Right cardiac atrium (tissue), 5 donors: ENCODE results near the gene DNAI2. TPM values are rescaled to one million over a fixed set of nuclear protein-coding genes. Genes with fewer than 3 reads are reported as not detected.

Experiments
- ATAC-seq, 2 donors: fragments of 200-7000 bp; cut with Tn5 transposase; one replicate each; pipeline versions ENCODE4 v1.8.0 to v1.9.1; 2020; ENCODE audit warnings: moderate library complexity in 2 of 2, mild to moderate bottlenecking in 1 of 2
- DNase-seq, 3 donors: peaks; one replicate each; pipeline ENCODE4 v3.0.0-alpha.2; 2020
- H3K27ac ChIP-seq: one replicate; pipeline ENCODE4 v1.5.1; 2013; ENCODE audit warnings: mild to moderate bottlenecking, low read length, control low read depth, moderate library complexity
- H3K27me3 ChIP-seq: one replicate; pipeline ENCODE4 v1.6.1; 2013; ENCODE audit not compliant: control insufficient read depth, insufficient read depth
- H3K4me1 ChIP-seq: one replicate; pipeline ENCODE4 v1.6.1; 2013; ENCODE audit warnings: low read length; ENCODE audit not compliant: control insufficient read depth, insufficient read depth
- H3K4me3 ChIP-seq: one replicate; pipeline ENCODE4 v1.5.1; 2013; ENCODE audit warnings: low read length, control low read depth
- H3K9me3 ChIP-seq: one replicate; pipeline ENCODE4 v1.6.1; 2013; ENCODE audit warnings: low read length; ENCODE audit not compliant: control insufficient read depth
- WGBS: extraction: QIAGEN DNeasy Blood & Tissue Kit; methylation state at CpG from one replicate; pipeline ENCODE4 v1.1.7; 2013; 5-methylcytosine and 5-hydroxymethylcytosine counted together
- intact Hi-C, 4 donors: fragments of 100-400 bp; cut with DNase I; formaldehyde crosslinking; loops; one replicate each; pipeline versions ENCODE4 v1.11.0 to v1.14.0; 2022 to 2023
- polyA plus RNA-seq: library from polyadenylated mRNA; stranded (reverse); fragments of 200-250 nt; gene quantifications from one replicate; pipeline ENCODE4 v1.2.3, GENCODE V29; 2013
- total RNA-seq, 4 donors: library from RNA; stranded (reverse); fragmentation: NEBNext Ultra II Directional; extraction: Animal tissue kit (Norgen Biotek cat#: 25700); gene quantifications; one replicate each; pipeline ENCODE4 v1.2.1, GENCODE V29; 2021
- donor health status: healthy with polysubstance abuse.
- donor health status: DM: no; HTN: yes; CAD: no.
- donor health status: DM: no; HTN: no; CAD: no.
- donor health status: DM: no; HTN: yes; CAD: no; lungs with severe emphysema.
- donor health status: DM: yes; HTN: yes; CAD: no.

DNAI2 gene
- total and polyA plus RNA-seq, 5 donors: 0.33 TPM; not detected in 4

- intact Hi-C loops: no loop called here
- WGBS: 83% methylated on average over 10 of the region's 10 CpGs
- no peak for DNase-seq
- Histone ChIP-seq H3K27me3 (no peaks in the 10 kb centered on the region), H3K4me3 (no peak overlapping the region), H3K4me1 (no peaks in the 10 kb centered on the region), H3K27ac (no peak overlapping the region), H3K9me3 (no peaks in the 10 kb centered on the region)
- no peak for ATAC-seq
Measured at GRCh38 chr17:74342224-74342623, 68.2 kb downstream of the DNAI2 start.

GRCh38 chr17:74343121-74343520 lies 69.1 kb downstream of the DNAI2 start:
- WGBS: 84% methylated on average over 8 of the region's 8 CpGs

GRCh38 chr17:74343526-74344284 lies 69.7 kb downstream of the DNAI2 start:
- no peak for ATAC-seq
- H3K4me3 ChIP-seq: no peak overlapping the region
- no peak overlapping the region for H3K27ac ChIP-seq
- H3K27me3 ChIP-seq: no peaks in the 10 kb centered on the region
- intact Hi-C loops: no loop called here
- no peaks in the 10 kb centered on the region for H3K9me3 ChIP-seq
- peak in 1 of 3 donors; percentile 21 for DNase-seq
- H3K4me1 ChIP-seq: no peaks in the 10 kb centered on the region
- 69% methylated on average over 9 of the region's 9 CpGs for WGBS

More at GRCh38 chr17:74343121-74343520, 69.1 kb downstream of the DNAI2 start:
- intact Hi-C loops: no loop called here
- Histone ChIP-seq H3K9me3 (no peaks in the 10 kb centered on the region), H3K4me3 (no peak overlapping the region), H3K27ac (no peak overlapping the region), H3K4me1 (no peaks in the 10 kb centered on the region), H3K27me3 (no peaks in the 10 kb centered on the region)
- ATAC-seq: no peak
- DNase-seq: peak in 1 of 3 donors; percentile 22

- DNase-seq: peak in 1 of 3 donors; percentile 22
- intact Hi-C loops: no loop called here
- H3K4me1 ChIP-seq: no peaks in the 10 kb centered on the region
- 85% methylated on average over 21 of the region's 21 CpGs for WGBS
- no peak for ATAC-seq
- no peak overlapping the region for H3K27ac ChIP-seq
- no peaks in the 10 kb centered on the region for H3K27me3 ChIP-seq
- no peaks in the 10 kb centered on the region for H3K9me3 ChIP-seq
- no peak overlapping the region for H3K4me3 ChIP-seq
Measured at GRCh38 chr17:74344658-74345057, 70.6 kb downstream of the DNAI2 start.

- DNase-seq (peak in 1 of 3 donors; percentile 27), ATAC-seq (no peak)
- Histone ChIP-seq H3K9me3 (no peaks in the 10 kb centered on the region), H3K4me3 (no peak overlapping the region), H3K27me3 (no peaks in the 10 kb centered on the region), H3K4me1 (no peaks in the 10 kb centered on the region), H3K27ac (no peak overlapping the region)
- intact Hi-C loops: no loop called here
- 80% methylated on average over 13 of the region's 13 CpGs for WGBS
Measured at GRCh38 chr17:74345433-74346241, 71.6 kb downstream of the DNAI2 start.

- ATAC-seq (no peak), DNase-seq (no peak)
- Histone ChIP-seq H3K4me3 (no peak overlapping the region), H3K27ac (no peak overlapping the region), H3K27me3 (no peaks in the 10 kb centered on the region), H3K9me3 (no peaks in the 10 kb centered on the region), H3K4me1 (no peaks in the 10 kb centered on the region)
- intact Hi-C loops: no loop called here
- 80% methylated on average over 14 of the region's 14 CpGs for WGBS
Measured at GRCh38 chr17:74347646-74348045, 73.6 kb downstream of the DNAI2 start.

GRCh38 chr17:74349120-74349519 lies 75.1 kb downstream of the DNAI2 start:
- Histone ChIP-seq H3K4me3 (no peak overlapping the region), H3K27ac (no peak overlapping the region), H3K4me1 (no peaks in the 10 kb centered on the region), H3K9me3 (no peaks in the 10 kb centered on the region), H3K27me3 (no peaks in the 10 kb centered on the region)
- DNase-seq (peak in 1 of 3 donors; percentile 6), ATAC-seq (no peak)
- intact Hi-C loops: no loop called here
- 77% methylated on average over 19 of the region's 19 CpGs for WGBS

GRCh38 chr17:74350486-74350885 lies 76.5 kb downstream of the DNAI2 start:
- Histone ChIP-seq H3K4me3 (no peak overlapping the region), H3K9me3 (no peaks in the 10 kb centered on the region), H3K4me1 (no peaks in the 10 kb centered on the region), H3K27me3 (no peaks in the 10 kb centered on the region), H3K27ac (no peak overlapping the region)
- 82% methylated on average over 20 of the region's 20 CpGs for WGBS
- intact Hi-C loops: loop anchor here in 1 of 4 donors (5.0 kb wide), 1 partner anchor 43 kb away; no protein-coding TSS in a partner anchor
- ATAC-seq (no peak), DNase-seq (no peak)

- WGBS: 4% methylated on average over 55 of the region's 55 CpGs
- Histone ChIP-seq H3K4me1 (no peaks in the 10 kb centered on the region), H3K27ac (no peak overlapping the region), H3K4me3 (no peak overlapping the region), H3K9me3 (no peaks in the 10 kb centered on the region), H3K27me3 (no peaks in the 10 kb centered on the region)
- DNase-seq: peak in 1 of 3 donors; percentile 42
- intact Hi-C loops: loop anchor here in 1 of 4 donors (5.0 kb wide), 1 partner anchor 44 kb away; no protein-coding TSS in a partner anchor
- no peak for ATAC-seq
Measured at GRCh38 chr17:74351552-74352210, 77.6 kb downstream of the DNAI2 start.

- DNase-seq (no peak), ATAC-seq (no peak)
- Histone ChIP-seq H3K4me1 (no peaks in the 10 kb centered on the region), H3K27me3 (no peaks in the 10 kb centered on the region), H3K9me3 (no peaks in the 10 kb centered on the region), H3K27ac (no peak overlapping the region), H3K4me3 (no peak overlapping the region)
- WGBS: 78% methylated on average over 10 of the region's 10 CpGs
- intact Hi-C loops: loop anchor here in 1 of 4 donors (5.0 kb wide), 1 partner anchor 46 kb away; no protein-coding TSS in a partner anchor
Measured at GRCh38 chr17:74353446-74354060, 79.5 kb downstream of the DNAI2 start.
